Coronary artery (tissue), 2 donors: ENCODE measurements around the gene ZNF222.

Source experiments
- DNase-seq: peaks from one replicate; pipeline ENCODE4 v3.0.0-alpha.2; 2017; ENCODE audit warnings: low spot score
- H3K27ac ChIP-seq, 2 donors: fragments of 200-600 bp; sonication (generic); one replicate each; pipeline ENCODE4 v1.5.1; 2016 to 2019
- H3K4me3 ChIP-seq: fragments of 200-600 bp; sonication (generic); 2 replicates; pipeline ENCODE4 v1.5.1; 2016; ENCODE audit warnings: mild to moderate bottlenecking, moderate library complexity
- CTCF ChIP-seq: fragments of 200-600 bp; sonication (generic); IDR thresholded peaks from one replicate; pipeline ENCODE4 v1.5.1; 2019; ENCODE audit warnings: antibody characterized with exemption

The ZNF222 gene

DNA sequence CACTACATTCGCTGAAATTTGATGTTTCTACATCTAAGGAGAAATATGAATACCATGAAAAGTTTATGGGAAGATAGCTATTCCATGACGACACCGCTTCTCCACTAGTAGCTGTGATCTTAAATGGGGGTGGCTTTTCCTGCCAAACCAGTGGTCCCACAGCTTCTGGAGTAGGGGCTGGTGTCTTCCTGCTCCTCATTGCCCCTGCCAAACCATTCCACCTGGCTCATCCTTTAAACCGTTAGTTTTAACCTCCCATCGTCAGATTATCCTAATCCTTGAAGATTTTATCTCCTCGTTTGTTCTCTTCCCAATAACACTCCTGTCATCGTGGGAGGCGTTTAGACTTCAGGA lies 23.0 kb upstream of the ZNF222 start:
- Histone ChIP-seq H3K27ac (peak overlapping the region; percentile 29 to 76), H3K4me3 (peak overlapping the region; percentile 80)
- DNase-seq = no peak
- TF ChIP-seq CTCF = no peak

GRCh38 chr19:44002566-44003460 lies 22.4 kb upstream of the ZNF222 start, which contains the start of gene ZNF230:
ZNF230 (plus strand) TSS chr19:44002957; CDS start chr19:44007079, 4,122 bp downstream.
- Histone ChIP-seq H3K4me3 (peak within 1 kb of the TSS; percentile 80), H3K27ac (peak within 1 kb of the TSS; percentile 29 to 76)
- DNase-seq = peak; percentile 94
- no peak for TF ChIP-seq CTCF

DNA sequence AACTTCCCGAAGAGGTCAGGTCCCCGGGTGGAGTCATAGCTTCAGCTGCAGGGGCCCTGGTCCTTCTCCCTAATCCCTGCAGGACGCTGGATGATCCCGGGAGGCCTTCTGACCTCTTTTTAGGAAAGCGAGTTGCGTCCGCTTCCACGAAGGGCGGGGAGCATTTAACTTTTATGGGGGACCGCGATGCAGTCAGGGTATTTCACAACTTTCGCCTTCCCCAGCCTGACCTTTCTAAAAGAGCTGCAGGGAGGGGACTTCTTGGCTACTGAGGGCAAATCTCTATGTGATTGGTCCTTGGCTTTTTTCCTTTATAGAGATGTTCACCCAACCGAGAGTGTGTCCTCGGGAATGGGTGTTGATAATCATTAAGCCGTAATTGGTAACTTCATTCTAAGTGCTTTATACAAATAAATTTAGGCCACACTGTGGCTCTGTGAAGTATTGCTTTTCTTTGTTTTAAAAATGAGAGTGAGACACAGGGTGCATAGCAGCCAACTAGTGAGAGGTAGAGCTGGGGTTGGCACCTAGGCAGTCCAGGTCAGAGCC lies 21.6 kb upstream of the ZNF222 start:
- peak overlapping the region; percentile 29 to 76 for H3K27ac ChIP-seq
- peak overlapping the region; percentile 80 for H3K4me3 ChIP-seq
- no peak for TF ChIP-seq CTCF
- DNase-seq = no peak

DNA sequence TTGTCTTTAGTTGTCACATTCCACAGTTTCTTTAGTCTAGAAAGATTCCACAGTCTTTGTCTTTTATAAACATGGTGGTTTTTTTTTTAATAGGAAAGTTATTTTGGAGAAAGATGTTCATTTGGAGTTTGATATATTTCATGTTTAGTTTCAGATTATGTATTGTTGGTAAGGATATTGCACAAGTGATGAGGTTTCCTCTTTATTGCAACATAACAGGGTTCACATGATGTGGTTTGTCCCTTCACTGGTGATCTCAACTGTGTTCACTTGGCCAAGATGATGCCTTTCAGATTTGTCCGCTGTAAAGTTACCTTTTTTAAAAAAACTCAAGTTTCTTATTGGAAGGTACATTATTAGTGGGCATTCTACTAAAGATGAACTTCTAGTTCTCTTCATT lies 19.2 kb upstream of the ZNF222 start:
- Histone ChIP-seq H3K27ac (no peak overlapping the region), H3K4me3 (no peak overlapping the region)
- DNase-seq = no peak
- no peak for TF ChIP-seq CTCF

GRCh38 chr19:44007473-44007872 lies 17.7 kb upstream of the ZNF222 start:
- no peak for TF ChIP-seq CTCF
- no peak for DNase-seq
- H3K27ac ChIP-seq = no peak overlapping the region
- no peak overlapping the region for H3K4me3 ChIP-seq

DNA sequence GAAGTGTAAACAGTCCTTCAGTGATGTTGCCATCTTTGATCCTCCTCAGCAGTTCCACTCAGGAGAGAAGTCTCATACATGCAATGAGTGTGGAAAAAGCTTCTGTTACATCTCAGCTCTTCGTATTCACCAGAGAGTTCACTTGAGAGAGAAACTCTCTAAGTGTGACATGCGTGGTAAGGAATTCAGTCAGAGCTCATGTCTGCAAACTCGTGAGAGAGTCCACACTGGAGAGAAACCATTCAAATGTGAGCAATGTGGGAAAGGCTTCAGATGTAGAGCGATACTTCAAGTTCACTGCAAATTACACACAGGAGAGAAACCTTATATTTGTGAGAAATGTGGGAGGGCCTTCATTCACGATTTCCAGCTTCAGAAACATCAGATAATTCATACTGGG lies 14.7 kb upstream of the ZNF222 start:
- peak overlapping the region; percentile 30 for H3K4me3 ChIP-seq
- no peak for TF ChIP-seq CTCF
- no peak for DNase-seq
- no peak overlapping the region for H3K27ac ChIP-seq

DNA sequence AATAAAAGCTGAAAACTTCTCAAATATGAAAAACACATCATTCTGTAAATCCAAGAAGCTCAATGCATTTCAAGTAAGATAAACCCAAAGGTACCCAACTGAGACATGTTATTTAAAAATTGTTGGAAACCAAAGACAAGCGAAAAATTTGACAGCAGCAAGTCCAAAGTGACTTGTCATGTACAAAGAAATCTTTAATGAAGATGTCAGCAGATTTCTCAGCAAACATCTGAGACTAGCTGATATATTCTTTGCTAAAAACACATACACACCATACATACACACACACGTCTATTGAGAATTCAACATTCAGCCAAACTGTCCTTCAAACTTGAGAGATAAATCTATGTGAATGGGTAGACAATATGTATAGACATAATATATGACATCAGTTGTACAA lies 5.7 kb upstream of the ZNF222 start:
- no peak for TF ChIP-seq CTCF

More for the DNA sequence above, 5.7 kb upstream of the ZNF222 start:
- Histone ChIP-seq H3K4me3 (no peak overlapping the region), H3K27ac (no peak overlapping the region)
- no peak for DNase-seq
